Right renal cortex interstitium (tissue), 3 donors: ENCODE results near the gene DVL1. TPM values are rescaled to one million over a fixed set of nuclear protein-coding genes. Genes with fewer than 3 reads are reported as not detected.

Experiments
- DNase-seq, 3 donors: peaks; one replicate each; pipeline ENCODE4 v3.0.0-alpha.2; 2013; ENCODE audit warnings: low read depth in 3 of 3, low spot score in 2 of 3
- polyA plus RNA-seq, 3 donors: library from polyadenylated mRNA; unstranded; fragments of 120-200 nt; gene quantifications; one replicate each; pipeline ENCODE4 v1.2.1, GENCODE V29; 2013; ENCODE audit not compliant: insufficient read length in 3 of 3

DVL1 gene
- polyA plus RNA-seq, 3 donors = 21.5 to 27.5 (median 24.5) TPM

- no peak for DNase-seq
These were observed 35.5 kb downstream of the DVL1 start for GRCh38 chr1:1313500-1314236.

- no peak for DNase-seq
These were observed 36.5 kb downstream of the DVL1 start for GRCh38 chr1:1312450-1313314.

GRCh38 chr1:1311107-1312104, 37.8 kb downstream of the DVL1 start:
- DNase-seq = no peak

GRCh38 chr1:1310476-1311053, 38.7 kb downstream of the DVL1 start:
- no peak for DNase-seq

GRCh38 chr1:1310109-1310385, 39.2 kb downstream of the DVL1 start:
- DNase-seq = no peak

- DNase-seq = no peak
These were observed 39.7 kb downstream of the DVL1 start for GRCh38 chr1:1309251-1310108.

DNA sequence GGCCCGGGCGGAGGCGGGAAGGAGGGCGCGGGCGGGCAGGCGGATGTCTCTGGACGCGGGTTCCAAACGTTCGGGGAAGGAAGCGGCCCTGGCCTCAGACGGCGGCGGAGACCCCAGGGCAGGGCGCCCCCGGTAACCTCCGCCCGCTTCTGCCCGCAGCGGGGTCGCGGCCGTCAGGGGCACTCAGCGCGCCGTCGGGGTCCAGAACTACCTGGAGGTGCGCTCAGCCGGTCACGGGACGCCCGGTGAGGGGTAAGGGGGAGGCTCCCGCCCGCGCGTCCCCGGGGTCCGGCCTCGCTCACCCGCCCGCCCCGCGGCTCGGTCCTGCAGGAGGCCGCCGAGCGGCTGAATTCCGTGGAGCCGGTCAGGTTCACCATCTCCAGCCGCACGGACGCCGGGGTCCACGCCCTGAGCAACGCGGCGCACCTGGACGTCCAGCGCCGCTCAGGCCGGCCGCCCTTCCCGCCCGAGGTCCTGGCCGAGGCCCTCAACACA, 40.4 kb downstream of the DVL1 start:
- DNase-seq = no peak

- DNase-seq = peak; percentile 72 to 81 (median 80)
These were observed 41.1 kb downstream of the DVL1 start, which contains the start of the genes ACAP3 and PUSL1 for GRCh38 chr1:1307923-1308755. ACAP3 (minus strand) TSS chr1:1307930; CDS start chr1:1307815, 115 bp downstream. PUSL1 (plus strand) TSS chr1:1308597; CDS start chr1:1308644, 47 bp downstream.

DNA sequence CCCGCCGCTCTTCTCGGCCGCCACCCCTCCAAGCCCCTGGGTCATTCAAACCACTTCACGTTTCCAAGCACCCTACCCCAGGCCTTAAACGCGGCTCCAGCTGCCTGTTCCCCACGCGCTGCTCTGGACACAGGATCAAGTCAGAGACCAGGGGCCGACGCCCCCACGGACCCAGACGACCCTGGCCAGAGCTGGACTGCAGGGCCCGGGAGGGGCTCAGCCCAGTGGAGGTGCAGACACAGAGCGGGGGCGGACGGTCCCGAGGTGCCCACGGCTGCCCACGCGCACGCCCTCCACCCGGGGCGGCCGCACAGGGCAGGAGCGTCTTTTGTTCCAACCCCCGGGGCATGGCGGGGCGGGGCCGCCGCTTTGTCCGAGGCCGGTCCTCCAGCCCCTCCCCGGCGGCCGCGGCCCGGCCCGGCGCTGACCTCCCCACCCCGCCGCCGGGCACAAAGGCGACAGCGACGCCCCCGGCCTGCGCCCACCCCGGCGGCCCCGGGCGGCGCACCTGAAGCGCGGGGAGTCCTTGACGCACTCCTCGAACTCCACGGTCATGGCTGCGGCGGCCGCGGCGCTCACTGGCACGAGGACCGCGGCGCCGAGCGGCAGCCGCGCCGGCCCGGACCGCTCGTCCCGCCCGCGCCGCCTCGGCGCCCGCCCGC, 41.8 kb downstream of the DVL1 start:
- no peak for DNase-seq

GRCh38 chr1:1306661-1307260, 42.5 kb downstream of the DVL1 start:
- DNase-seq = no peak

DNA sequence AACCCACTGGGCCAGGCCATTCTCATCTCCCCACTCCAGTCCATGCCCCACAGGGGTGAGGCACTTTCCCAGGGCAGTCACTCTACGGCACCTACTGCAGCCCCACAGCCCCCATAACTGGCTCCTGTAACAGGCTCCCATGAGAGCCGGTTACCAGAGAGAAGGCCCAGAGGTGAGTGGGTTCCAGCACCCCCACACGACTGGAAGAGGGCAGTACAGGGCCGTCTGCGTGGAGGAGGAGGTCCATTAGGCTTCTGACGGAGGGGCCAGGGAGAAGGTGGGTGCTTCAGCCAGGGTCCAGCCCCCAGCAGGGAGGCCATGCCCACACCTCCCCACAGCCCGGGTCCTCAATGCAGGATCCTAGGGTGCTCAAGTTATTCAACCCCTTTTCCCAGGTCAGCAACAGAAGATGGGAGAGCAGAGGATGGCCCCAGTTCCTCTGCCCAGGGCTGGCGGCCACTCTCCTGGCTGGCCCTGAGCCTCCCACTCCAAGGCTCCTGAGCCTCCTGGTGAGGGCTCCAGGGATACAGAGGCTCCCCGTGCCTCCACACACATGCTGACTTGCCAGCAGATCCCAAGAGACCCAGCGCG, 43.1 kb downstream of the DVL1 start:
- DNase-seq = no peak

GRCh38 chr1:1305300-1306069, 43.7 kb downstream of the DVL1 start:
- no peak for DNase-seq

DNA sequence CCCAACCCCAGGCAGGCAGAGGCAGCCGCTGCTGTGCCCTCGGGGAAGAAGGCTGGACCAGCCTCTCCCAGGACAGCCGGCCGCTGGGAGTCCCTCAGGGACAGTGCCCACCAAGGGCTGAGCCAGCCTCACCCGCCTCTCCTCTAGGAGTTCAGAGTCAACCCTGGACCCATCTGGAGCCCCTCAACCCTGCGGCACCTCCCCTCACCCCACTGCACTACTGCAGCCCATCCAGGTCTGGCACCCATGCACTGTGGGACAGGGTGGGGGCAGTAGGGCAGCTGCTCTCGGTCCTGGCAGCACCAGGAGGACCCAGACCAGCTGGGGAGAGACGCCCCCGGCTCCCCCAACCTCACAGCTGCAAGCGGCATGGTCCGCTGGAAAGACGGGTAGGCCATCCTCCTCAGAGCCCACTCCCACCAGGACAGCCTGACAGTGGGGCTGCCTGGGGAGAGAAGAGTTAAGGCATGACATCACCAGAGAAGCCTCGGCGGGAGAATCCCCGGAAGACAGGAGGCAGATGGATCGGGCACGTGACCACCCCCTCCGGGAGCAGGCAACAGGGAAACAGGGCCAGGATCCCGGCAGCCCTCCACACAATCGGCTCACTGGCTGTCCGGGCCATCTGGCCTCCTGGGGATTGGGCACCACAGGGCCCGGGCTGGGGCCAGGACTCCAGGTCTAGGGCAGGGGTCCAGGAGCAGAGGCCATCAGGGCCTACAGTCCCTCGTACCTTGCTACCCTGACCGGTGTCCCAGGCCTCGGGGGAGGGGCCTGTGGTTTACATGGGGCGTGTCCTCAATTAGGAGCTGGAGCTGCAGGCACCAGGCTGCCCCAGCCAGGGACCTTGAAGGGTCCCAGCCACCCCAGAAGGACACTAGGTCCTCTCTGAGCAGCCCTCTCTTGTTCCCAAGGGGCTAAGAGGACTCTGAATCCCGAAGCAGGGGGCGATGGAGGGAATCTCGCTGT, 44.6 kb downstream of the DVL1 start:
- DNase-seq = peak in 2 of 3 donors; percentile 39 to 52

GRCh38 chr1:1303736-1304135, 45.5 kb downstream of the DVL1 start:
- DNase-seq = no peak

DNA sequence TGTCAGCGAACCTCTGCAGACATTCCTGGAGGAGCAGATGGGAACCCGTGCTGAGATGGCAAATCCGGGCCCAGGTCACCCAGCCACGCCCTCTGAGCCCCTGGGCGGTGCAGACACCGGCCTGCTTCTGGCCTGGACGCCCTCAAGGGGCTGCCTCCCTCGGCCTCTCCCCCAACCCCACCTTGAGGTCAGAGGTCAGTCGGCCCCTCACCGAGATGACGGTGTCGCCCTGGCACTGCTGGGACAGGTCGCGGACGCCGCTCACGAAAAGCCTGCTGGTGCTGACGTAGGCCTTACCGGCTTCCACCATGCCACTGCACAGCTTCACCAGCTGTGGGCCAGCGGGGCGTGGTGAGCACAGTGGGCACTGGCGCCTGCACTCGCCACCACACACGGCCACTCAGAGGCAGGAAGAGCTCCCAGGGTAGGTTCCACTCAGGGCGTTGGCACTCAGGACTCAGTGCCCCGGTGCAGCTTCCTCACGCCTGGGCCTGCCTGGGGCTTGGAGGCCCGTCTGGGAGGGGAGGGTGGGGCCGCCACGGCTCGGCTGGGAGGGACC, 46.2 kb downstream of the DVL1 start:
- no peak for DNase-seq
